Measurements from ENCODE around the gene ZDHHC9. TPM values are rescaled to one million over a fixed set of nuclear protein-coding genes. Genes with fewer than 3 reads are reported as not detected.

The ZDHHC9 gene
- total and polyA plus RNA-seq, 8 donors = 34.3 to 89.2 (median 38.4) TPM

DNA sequence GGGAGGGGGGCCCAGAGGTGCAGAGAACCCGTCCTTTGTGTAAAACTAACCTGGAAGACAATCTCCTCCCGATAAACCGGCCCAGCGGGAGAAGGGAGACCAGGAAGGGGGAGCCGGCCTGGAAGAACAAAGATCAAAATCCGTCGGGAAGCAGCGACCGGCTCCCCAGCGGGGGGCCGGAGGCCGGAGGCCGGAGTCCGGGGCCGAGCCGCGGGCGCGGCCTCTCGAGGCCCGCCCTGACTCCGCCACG, 552 bp downstream of the ZDHHC9 start:
- ATAC-seq = no peak
- intact Hi-C loops (cut with DNase I) = no loop called here
- Histone ChIP-seq H3K27ac (peak overlapping the region; percentile 74 to 78), H3K36me3 (no peaks in the 10 kb centered on the region), H3K4me1 (peaks cover 0 to 11% of the 10 kb centered on the region in 2 donors), H3K4me3 (peak overlapping the region; percentile 47 to 65), H3K27me3 (no peaks in the 10 kb centered on the region), H3K9me3 (no peaks in the 10 kb centered on the region)
- TF ChIP-seq, protein P1, sequence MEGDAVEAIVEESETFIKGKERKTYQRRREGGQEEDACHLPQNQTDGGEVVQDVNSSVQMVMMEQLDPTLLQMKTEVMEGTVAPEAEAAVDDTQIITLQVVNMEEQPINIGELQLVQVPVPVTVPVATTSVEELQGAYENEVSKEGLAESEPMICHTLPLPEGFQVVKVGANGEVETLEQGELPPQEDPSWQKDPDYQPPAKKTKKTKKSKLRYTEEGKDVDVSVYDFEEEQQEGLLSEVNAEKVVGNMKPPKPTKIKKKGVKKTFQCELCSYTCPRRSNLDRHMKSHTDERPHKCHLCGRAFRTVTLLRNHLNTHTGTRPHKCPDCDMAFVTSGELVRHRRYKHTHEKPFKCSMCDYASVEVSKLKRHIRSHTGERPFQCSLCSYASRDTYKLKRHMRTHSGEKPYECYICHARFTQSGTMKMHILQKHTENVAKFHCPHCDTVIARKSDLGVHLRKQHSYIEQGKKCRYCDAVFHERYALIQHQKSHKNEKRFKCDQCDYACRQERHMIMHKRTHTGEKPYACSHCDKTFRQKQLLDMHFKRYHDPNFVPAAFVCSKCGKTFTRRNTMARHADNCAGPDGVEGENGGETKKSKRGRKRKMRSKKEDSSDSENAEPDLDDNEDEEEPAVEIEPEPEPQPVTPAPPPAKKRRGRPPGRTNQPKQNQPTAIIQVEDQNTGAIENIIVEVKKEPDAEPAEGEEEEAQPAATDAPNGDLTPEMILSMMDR (IDR thresholded peaks at IDR 0.05) = no peak
- DNase-seq = no peak

DNA sequence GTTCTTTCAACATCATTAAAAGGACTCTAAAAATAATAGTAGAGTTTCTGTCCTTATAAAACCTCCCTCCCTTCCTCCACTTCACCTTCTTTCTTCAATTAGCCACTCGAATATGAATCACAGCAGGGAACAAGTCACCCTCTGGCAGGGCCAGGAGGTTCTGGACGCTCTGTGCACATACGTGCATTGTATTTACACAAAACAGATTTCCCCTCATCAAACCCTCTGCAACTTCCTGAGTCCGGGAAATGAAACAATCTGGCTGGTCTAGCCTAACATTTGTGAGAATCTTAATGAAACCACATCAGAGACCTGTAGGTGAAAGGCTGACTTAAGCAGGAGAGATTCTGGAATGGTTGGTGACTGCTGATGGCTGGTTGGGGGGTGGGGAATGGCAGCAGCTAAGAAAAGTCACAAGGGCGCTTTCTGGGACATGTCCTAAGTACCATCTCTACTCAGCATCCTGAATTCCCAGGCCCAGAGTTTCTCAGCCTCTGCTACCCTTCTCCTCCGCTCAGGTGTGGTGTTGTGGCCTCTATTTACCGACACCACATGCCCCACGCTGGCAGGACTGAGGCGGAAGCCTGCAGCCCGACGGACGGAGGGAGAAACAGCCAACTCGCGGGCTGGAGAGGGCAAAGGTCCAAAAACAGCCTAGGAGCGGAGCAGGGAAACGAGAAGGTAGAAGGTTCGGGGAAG, 1.0 kb downstream of the ZDHHC9 start:
- Histone ChIP-seq H3K27me3 (no peaks in the 10 kb centered on the region), H3K4me1 (peaks cover 0 to 11% of the 10 kb centered on the region in 2 donors), H3K27ac (peak overlapping the region; percentile 74 to 78), H3K4me3 (peak overlapping the region; percentile 47 to 65), H3K9me3 (no peaks in the 10 kb centered on the region), H3K36me3 (no peaks in the 10 kb centered on the region)
- intact Hi-C loops (cut with DNase I) = no loop called here
- DNase-seq = peak in 3 of 4 donors; percentile 12 to 34 (median 16)
- peak; percentile 51 for ATAC-seq
- TF ChIP-seq, protein P1 (IDR thresholded peaks at IDR 0.05) = no peak

DNA sequence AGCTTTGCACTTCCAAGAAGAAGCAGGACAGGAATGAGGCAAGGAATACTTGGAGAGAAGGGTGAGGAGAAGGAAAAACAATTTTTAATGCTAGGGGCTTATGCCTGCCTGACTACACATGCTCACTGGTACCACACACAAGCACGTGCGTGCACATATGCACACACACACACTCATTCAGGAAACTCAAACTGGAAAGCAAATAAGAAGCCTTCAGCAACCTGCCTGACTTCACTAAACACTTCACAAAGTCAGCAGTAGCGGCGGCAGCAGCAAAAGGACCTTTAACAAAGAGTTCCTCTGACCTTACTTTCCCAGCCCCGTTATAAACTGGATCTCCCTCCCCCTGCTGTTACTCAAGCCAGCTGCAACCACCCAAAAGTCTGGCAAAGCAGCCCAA, 3.3 kb downstream of the ZDHHC9 start:
- Histone ChIP-seq H3K4me1 (peaks cover 0 to 11% of the 10 kb centered on the region in 2 donors), H3K27me3 (no peaks in the 10 kb centered on the region), H3K27ac (no peak overlapping the region), H3K9me3 (no peaks in the 10 kb centered on the region), H3K36me3 (no peaks in the 10 kb centered on the region), H3K4me3 (peak overlapping the region in 1 of 2 donors; percentile 28)
- intact Hi-C loops (cut with DNase I) = no loop called here
- TF ChIP-seq, protein P1 (IDR thresholded peaks at IDR 0.05) = no peak
- ATAC-seq = no peak
- peak in 1 of 4 donors; percentile 49 for DNase-seq

DNA sequence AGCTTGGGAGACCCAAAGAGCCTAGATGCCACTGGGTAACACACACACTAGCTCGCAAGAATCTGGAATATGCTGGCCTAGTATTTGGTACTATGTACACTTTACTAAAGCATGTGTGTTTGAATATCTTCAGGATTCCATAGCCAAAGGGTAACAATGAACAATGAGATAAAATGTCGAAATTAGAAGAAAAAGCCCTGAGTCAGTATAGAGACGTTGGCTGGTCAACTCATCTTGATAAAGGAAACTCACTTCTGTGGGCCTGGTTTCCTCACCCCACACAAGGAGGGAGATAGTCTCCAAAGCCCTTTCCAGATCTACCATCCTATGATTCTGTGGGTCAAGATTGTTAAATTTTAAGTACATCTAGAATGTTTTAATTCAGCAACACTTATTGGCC, 6.9 kb downstream of the ZDHHC9 start:
- intact Hi-C loops (cut with DNase I) = no loop called here

DNA sequence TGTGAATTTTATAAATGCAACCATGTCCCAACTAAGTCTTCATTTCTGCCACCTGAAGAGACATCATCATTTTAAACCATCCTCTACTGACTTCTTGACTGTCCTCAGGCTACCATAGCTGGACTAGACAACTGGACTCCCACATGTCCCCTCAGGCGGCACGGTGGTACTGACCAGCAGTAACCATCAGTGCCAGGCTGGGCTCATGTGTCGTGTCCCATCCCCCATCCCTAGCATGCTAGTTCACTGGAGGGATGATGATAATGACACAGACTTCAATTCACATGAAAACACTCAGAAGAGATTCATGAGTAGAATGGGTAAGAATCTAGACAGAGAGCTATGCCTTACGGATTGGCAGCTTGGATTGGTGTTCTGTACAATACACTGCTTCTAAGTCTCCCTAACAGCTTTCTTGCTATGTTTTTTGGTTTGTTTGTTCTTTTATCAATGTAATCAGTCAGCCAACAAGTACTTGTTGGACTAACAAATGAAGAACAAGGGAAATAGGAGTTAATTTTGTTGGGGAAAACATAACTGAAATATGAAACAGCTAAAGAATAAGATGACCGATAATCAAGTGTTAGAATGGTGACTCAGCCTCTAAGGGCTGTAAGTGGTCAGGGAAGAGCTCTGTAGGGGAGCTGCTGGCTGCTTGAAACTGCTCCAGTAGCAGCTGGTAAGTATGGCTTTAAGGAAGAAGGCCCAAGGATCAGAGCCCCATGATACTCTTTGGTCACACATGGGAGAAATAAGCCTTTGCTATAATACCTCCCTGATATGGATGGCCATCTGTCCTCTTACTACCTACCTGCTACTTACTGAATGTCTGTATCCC, 10.3 kb downstream of the ZDHHC9 start:
- DNase-seq (no peak), ATAC-seq (peak; percentile 93)
- intact Hi-C loops (cut with DNase I) = no loop called here
- no peaks in the 10 kb centered on the region for H3K9me3 ChIP-seq
- H3K4me3 ChIP-seq = no peak overlapping the region
- H3K27me3 ChIP-seq = no peaks in the 10 kb centered on the region
- H3K36me3 ChIP-seq = no peaks in the 10 kb centered on the region
- no peak overlapping the region for H3K27ac ChIP-seq
- TF ChIP-seq, protein P1 (IDR thresholded peaks at IDR 0.05) = no peak
- no peaks in the 10 kb centered on the region for H3K4me1 ChIP-seq

More for the DNA sequence above, 6.9 kb downstream of the ZDHHC9 start:
- Histone ChIP-seq H3K36me3 (no peaks in the 10 kb centered on the region), H3K4me3 (no peak overlapping the region), H3K27me3 (no peaks in the 10 kb centered on the region), H3K9me3 (no peaks in the 10 kb centered on the region), H3K4me1 (peaks cover 0 to 6% of the 10 kb centered on the region in 2 donors), H3K27ac (no peak overlapping the region)
- TF ChIP-seq, protein P1 (IDR thresholded peaks at IDR 0.05) = no peak
- DNase-seq (no peak), ATAC-seq (no peak)

All from left lung (tissue), 10 donors.